PC-9 (cell line): ENCODE measurements around the gene RRP9.

Experiments used
- CTCF ChIP-seq: fragments of 200-600 bp; sonication (generic); conservative IDR thresholded peaks from 2 replicates; pipeline ENCODE4 v1.6.1; 2017; ENCODE audit warnings: mixed run types, antibody characterized with exemption, mild to moderate bottlenecking, moderate library complexity
- EZH2 ChIP-seq: fragments of 200-600 bp; sonication (generic); IDR thresholded peaks from 2 replicates; pipeline ENCODE4 v1.8.0; 2017; ENCODE audit warnings: antibody characterized with exemption, low read depth

DNA sequence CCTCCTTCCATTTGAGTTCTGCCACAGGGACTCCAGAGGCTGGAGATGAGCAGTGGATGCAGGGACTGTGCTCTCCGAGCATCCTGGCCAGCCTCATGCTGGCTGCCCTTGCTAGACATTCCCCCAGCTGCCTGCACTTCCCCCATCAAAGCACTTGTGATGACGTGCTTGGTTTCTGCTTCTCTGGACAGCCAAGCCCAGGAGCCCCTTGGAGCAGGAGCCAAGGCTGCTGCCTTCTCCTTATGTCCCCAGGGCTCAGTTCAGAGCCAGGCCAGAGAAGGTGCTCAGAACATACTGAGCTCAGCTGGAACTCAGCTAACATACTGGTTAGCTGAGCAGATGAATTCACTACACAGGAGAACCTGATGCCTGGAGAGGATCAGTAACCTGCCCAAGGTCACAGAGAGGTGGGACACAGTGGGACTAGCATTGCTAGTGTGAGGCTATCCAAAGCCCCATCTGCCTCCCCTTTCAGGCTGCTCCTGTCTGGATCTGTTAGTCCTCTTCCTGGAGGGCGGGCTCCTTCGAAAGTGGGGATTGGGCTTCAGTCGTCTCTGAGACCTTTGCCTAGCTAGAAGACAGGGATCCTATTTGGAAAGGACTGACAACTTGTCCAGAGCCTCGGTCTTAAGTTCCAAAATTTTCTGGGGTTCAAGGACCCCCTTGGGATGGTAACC is 21.3 kb upstream of the RRP9 start:
- TF ChIP-seq EZH2 = no peak
- no peak for TF ChIP-seq CTCF
